ENCODE results near the gene MAN2A1. TPM values are rescaled to one million over a fixed set of nuclear protein-coding genes. Genes with fewer than 3 reads are reported as not detected.
"Not testable (repeated sequence)": the region's sequence is repeated elsewhere in the genome, so short reads cannot be mapped to it uniquely, and the experiment has no call there.

MAN2A1 gene
- total RNA-seq, 6 experiments from 2014 or later = 48.1 to 68.8 (median 61.9) TPM

- DNase-seq = no peak
- no peak overlapping the region for H3K4me3 ChIP-seq
- WGBS (ENCODE audit: insufficient coverage, low coverage, low lambda C conversion rate, missing lambda C conversion rate) = 28% methylated on average over 1 of the region's 1 CpG
- peak; percentile 33 to 84 (median 64) for ATAC-seq
- H3K36me3 ChIP-seq = peaks cover 0 to 9% (median 0%) of the 10 kb centered on the region in 4 donors
- no peak for TF ChIP-seq POLR2A (IDR thresholded peaks at IDR 0.05)
- no peak for TF ChIP-seq CTCF (IDR thresholded peaks at IDR 0.05)
- no peaks in the 10 kb centered on the region for H3K27me3 ChIP-seq
- peaks cover 0 to 3% (median 0%) of the 10 kb centered on the region in 4 donors for H3K4me1 ChIP-seq
- H3K9me3 ChIP-seq = no peaks in the 10 kb centered on the region
- no peak overlapping the region for H3K27ac ChIP-seq
- intact Hi-C loops (cut with DNase I) = no loop called here
These were observed 141.3 kb downstream of the MAN2A1 start for GRCh38 chr5:109830955-109831502.

- H3K36me3 ChIP-seq; H3K4me3 ChIP-seq; ATAC-seq; H3K9me3 ChIP-seq; intact Hi-C loops (cut with DNase I); DNase-seq; H3K27ac ChIP-seq; H3K4me1 ChIP-seq; H3K27me3 ChIP-seq: not testable (repeated sequence)
- WGBS (ENCODE audit: insufficient coverage, low coverage, low lambda C conversion rate, missing lambda C conversion rate) = 93% methylated on average over 19 of the region's 42 CpGs
These were observed 142.8 kb downstream of the MAN2A1 start for GRCh38 chr5:109832207-109833188.

- H3K27me3 ChIP-seq = no peaks in the 10 kb centered on the region
- H3K36me3 ChIP-seq = peaks cover 0 to 5% (median 0%) of the 10 kb centered on the region in 4 donors
- DNase-seq = no peak
- TF ChIP-seq CTCF (IDR thresholded peaks at IDR 0.05) = no peak
- no peak for TF ChIP-seq POLR2A (IDR thresholded peaks at IDR 0.05)
- H3K4me1 ChIP-seq = peaks cover 0 to 3% (median 0%) of the 10 kb centered on the region in 4 donors
- H3K27ac ChIP-seq = no peak overlapping the region
- H3K9me3 ChIP-seq = no peaks in the 10 kb centered on the region
- H3K4me3 ChIP-seq = no peak overlapping the region
- intact Hi-C loops (cut with DNase I) = no loop called here
- ATAC-seq = no peak
- 86% methylated on average over 3 of the region's 3 CpGs for WGBS (ENCODE audit: insufficient coverage, low coverage, low lambda C conversion rate, missing lambda C conversion rate)
These were observed 144.2 kb downstream of the MAN2A1 start for GRCh38 chr5:109833946-109834345.

- DNase-seq = no peak
- no peak for TF ChIP-seq POLR2A (IDR thresholded peaks at IDR 0.05)
- no peak for TF ChIP-seq CTCF (IDR thresholded peaks at IDR 0.05)
These were observed 146.6 kb downstream of the MAN2A1 start for GRCh38 chr5:109836280-109836679.

More at GRCh38 chr5:109836280-109836679, 146.6 kb downstream of the MAN2A1 start:
- Histone ChIP-seq H3K27me3 (no peaks in the 10 kb centered on the region), H3K4me3 (no peak overlapping the region), H3K4me1 (no peaks in the 10 kb centered on the region), H3K27ac (no peak overlapping the region), H3K36me3 (peaks cover 0 to 14% (median 7%) of the 10 kb centered on the region in 4 donors), H3K9me3 (no peaks in the 10 kb centered on the region)
- no peak for ATAC-seq
- 92% methylated on average over 5 of the region's 8 CpGs for WGBS (ENCODE audit: insufficient coverage, low coverage, low lambda C conversion rate, missing lambda C conversion rate)
- intact Hi-C loops (cut with DNase I) = no loop called here

All from right lobe of liver (tissue), 6 donors.